ENCODE measurements around the gene CPA3.

- no peak for TF ChIP-seq POLR2A (IDR thresholded peaks at IDR 0.05; ENCODE audit: low read length)
- TF ChIP-seq GATA1 (IDR thresholded peaks at IDR 0.05; ENCODE audit: low read depth, low read length) = no peak
Observed at GRCh38 chr3:148922467-148922866, 57.4 kb downstream of the CPA3 start.
